Middle frontal gyrus (tissue), 1 donor: ENCODE data around the gene USPL1.

Experiments
- DNase-seq: peaks from one replicate; pipeline ENCODE4 v3.0.0-alpha.2; 2015; ENCODE audit warnings: low spot score; ENCODE audit errors: extremely low spot score

USPL1 gene

GRCh38 chr13:30696278-30697176 is 78.8 kb downstream of the USPL1 start:
- DNase-seq = no peak

- DNase-seq = no peak
Measured at GRCh38 chr13:30697177-30697953, 79.6 kb downstream of the USPL1 start.

GRCh38 chr13:30697996-30698401 is 80.3 kb downstream of the USPL1 start:
- DNase-seq = no peak

GRCh38 chr13:30698488-30699005 is 80.8 kb downstream of the USPL1 start:
- no peak for DNase-seq

- DNase-seq = no peak
Measured at GRCh38 chr13:30700364-30700763, 82.6 kb downstream of the USPL1 start.

GRCh38 chr13:30702006-30702405 is 84.3 kb downstream of the USPL1 start:
- DNase-seq = no peak

- DNase-seq = no peak
Measured at GRCh38 chr13:30704596-30704995, 86.9 kb downstream of the USPL1 start.

GRCh38 chr13:30705680-30706079 is 88.0 kb downstream of the USPL1 start:
- DNase-seq = no peak

- DNase-seq = no peak
Measured at GRCh38 chr13:30708541-30708940, 90.8 kb downstream of the USPL1 start.
